Body of pancreas (tissue), 4 donors: Measurements from ENCODE around the gene AKAP12. TPM values are rescaled to one million over a fixed set of nuclear protein-coding genes. Genes with fewer than 3 reads are reported as not detected.

Source experiments
- ATAC-seq: fragments of 150-250 bp; one replicate; pipeline ENCODE4 v1.9.1; 2016
- DNase-seq, 4 donors: peaks; one replicate each; pipeline ENCODE4 v3.0.0-alpha.2; 2019
- H3K27ac ChIP-seq, 4 donors: fragments of 200-600 bp; sonication (generic); 1 replicate in 3 of 4; 2 replicates in 1 of 4; pipeline versions ENCODE4 v1.5.1 to v1.6.1; 2016 to 2019; ENCODE audit warnings: mild to moderate bottlenecking in 1 of 4, mixed read lengths in 1 of 4, moderate library complexity in 1 of 4
- H3K27me3 ChIP-seq, 2 donors: fragments of 200-600 bp; sonication (generic); one replicate each; pipeline ENCODE4 v1.6.0; 2016; ENCODE audit warnings: mild to moderate bottlenecking in 1 of 2
- H3K36me3 ChIP-seq, 2 donors: fragments of 200-600 bp; sonication (generic); replicated peaks in 1 of 2; 2 replicates each; pipeline ENCODE4 v1.5.1; 2016; ENCODE audit warnings: low read depth in 2 of 2; ENCODE audit not compliant: insufficient read depth in 1 of 2
- H3K4me1 ChIP-seq: fragments of 200-600 bp; sonication (generic); one replicate; pipeline ENCODE4 v1.6.0; 2016
- H3K4me3 ChIP-seq, 2 donors: fragments of 200-600 bp; sonication (generic); 1 replicate in 1 of 2; 2 replicates in 1 of 2; pipeline ENCODE4 v1.5.1; 2016 to 2019
- H3K9me3 ChIP-seq, 3 donors: fragments of 200-600 bp; sonication (generic); 1 replicate in 2 of 3; 2 replicates in 1 of 3; pipeline ENCODE4 v1.5.1; 2016
- POLR2A ChIP-seq, 3 donors: fragments of 450-650 bp; IDR thresholded peaks; one replicate each; pipeline ENCODE4 v1.6.1; 2016; ENCODE audit warnings: antibody characterized with exemption in 3 of 3, mild to moderate bottlenecking in 2 of 3
- WGBS, 2 donors: methylation state at CpG; one replicate each; pipeline ENCODE4 v1.1.5; 2017; 5-methylcytosine and 5-hydroxymethylcytosine counted together
- intact Hi-C: fragments of 100-400 bp; cut with DNase I; formaldehyde crosslinking; loops from one replicate; pipeline ENCODE4 v1.15.1; 2023
- small RNA-seq: library from RNA; depleted of rRNA; stranded (forward); fragments of <200 nt; gene quantifications from one replicate; pipeline ENCODE3, GENCODE V24; 2016
- total RNA-seq, 2 donors: library from RNA; depleted of rRNA; stranded (reverse); fragments of >200 nt; gene quantifications; one replicate each; pipeline ENCODE4 v1.1.0, GENCODE V29; 2016
- TF ChIP-seq, protein P1 (sequence below), 7 experiments: fragments of 450-650 bp in 4 of 7; fragments of 200-600 bp in 3 of 7; sonication (generic) in 3 of 7; IDR thresholded peaks; one replicate each; pipeline ENCODE4 v1.5.1; 2016 to 2019; ENCODE audit warnings: antibody characterized with exemption in 7 of 7

Gene AKAP12
- total RNA-seq, 2 donors from 2014 or later = 25.2 to 49.1 TPM

DNA sequence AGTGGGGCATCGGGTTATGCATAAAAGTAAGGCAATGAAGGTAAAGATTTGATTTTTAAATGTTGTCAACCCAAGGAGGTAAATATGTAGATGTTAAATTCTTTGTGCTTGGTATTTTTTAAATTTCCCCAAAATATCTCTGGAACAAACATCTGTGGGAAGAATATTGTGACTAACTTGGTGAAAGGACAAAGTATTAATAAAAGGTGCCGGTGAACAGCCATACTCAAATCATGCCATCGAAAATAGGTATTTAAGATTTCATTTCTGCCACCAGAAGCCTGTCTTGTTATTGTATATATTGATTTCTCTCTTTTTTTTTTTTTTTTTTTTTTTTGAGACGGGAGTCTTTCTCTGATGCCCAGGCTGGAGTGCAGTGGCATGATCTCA is 164.1 kb downstream of the AKAP12 start:
- Histone ChIP-seq H3K27ac (no peak overlapping the region), H3K27me3 (no peaks in the 10 kb centered on the region), H3K4me3 (no peak overlapping the region), H3K36me3 (no peaks in the 10 kb centered on the region), H3K9me3 (no peaks in the 10 kb centered on the region), H3K4me1 (peaks cover 24% of the 10 kb centered on the region)
- intact Hi-C loops = no loop called here
- DNase-seq (no peak), ATAC-seq (no peak)
- 79 to 82% methylated on average over 4 of the region's 4 CpGs for WGBS, 2 donors
- no peak for TF ChIP-seq POLR2A (IDR thresholded peaks at IDR 0.05)
- TF ChIP-seq, protein P1, sequence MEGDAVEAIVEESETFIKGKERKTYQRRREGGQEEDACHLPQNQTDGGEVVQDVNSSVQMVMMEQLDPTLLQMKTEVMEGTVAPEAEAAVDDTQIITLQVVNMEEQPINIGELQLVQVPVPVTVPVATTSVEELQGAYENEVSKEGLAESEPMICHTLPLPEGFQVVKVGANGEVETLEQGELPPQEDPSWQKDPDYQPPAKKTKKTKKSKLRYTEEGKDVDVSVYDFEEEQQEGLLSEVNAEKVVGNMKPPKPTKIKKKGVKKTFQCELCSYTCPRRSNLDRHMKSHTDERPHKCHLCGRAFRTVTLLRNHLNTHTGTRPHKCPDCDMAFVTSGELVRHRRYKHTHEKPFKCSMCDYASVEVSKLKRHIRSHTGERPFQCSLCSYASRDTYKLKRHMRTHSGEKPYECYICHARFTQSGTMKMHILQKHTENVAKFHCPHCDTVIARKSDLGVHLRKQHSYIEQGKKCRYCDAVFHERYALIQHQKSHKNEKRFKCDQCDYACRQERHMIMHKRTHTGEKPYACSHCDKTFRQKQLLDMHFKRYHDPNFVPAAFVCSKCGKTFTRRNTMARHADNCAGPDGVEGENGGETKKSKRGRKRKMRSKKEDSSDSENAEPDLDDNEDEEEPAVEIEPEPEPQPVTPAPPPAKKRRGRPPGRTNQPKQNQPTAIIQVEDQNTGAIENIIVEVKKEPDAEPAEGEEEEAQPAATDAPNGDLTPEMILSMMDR (IDR thresholded peaks at IDR 0.05) = no peak

Small RNA genes lying within 50 kb of the gene (small RNA-seq; reads per million reads assigned to genes)
- gene RF00019 = not detected
- gene RNU6-1247P = not detected
- gene RNU6-300P = not detected
- not detected for gene RNY4P20

Other genes starting within 250 kb of the AKAP12 start
- gene ZBTB2, start 151.6 kb downstream of the AKAP12 start, total RNA-seq = 1 to 10 TPM; 5.6 to 6.0 TPM
- gene RMND1, start 212.2 kb downstream of the AKAP12 start, total RNA-seq = 10 to 100 TPM in 1 of 2 donors, 1 to 10 TPM in 1; 6.6 to 10.9 TPM